ENCODE data around the gene ZNF175. TPM values are rescaled to one million over a fixed set of nuclear protein-coding genes. Genes with fewer than 3 reads are reported as not detected.

Gene ZNF175
- polyA plus RNA-seq, 3 donors = 0.39 to 2.4 (median 0.82) TPM

DNA sequence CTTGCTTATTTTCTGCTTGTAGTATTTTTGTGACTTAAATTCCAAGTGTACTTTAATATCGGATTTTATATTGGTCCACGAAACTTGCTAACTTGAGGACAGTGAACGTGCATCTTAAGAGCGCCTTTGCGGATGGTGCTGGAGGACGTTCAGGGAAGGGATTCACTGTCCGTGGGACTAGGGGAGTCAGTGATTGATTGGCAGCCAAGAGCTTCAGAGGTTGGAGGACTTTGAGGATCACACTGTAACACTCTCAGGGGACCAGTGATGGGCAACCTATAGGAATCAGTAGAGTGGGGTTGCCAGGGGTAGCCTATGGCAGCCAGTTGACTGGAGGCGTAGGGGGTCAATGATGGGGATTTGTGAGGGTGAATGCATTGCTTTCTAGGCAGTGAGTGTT lies 516 bp downstream of the ZNF175 start:
- no peaks in the 10 kb centered on the region for H3K27me3 ChIP-seq (ENCODE audit: control insufficient read depth in 2 of 2, insufficient read depth in 2 of 2, low read length in 2 of 2)
- DNase-seq = no peak
- no peaks in the 10 kb centered on the region for H4K20me1 ChIP-seq (ENCODE audit: insufficient read depth, low read length)
- WGBS (ENCODE audit: insufficient coverage) = 8% methylated on average over 7 of the region's 8 CpGs
- peaks cover 0 to 4% (median 2%) of the 10 kb centered on the region in 3 donors for H3K27me3 Mint-ChIP-seq (ENCODE audit: low read depth in 3 of 3)
- H3K36me3 ChIP-seq (replicated peaks in 1 of 2; ENCODE audit: control insufficient read depth in 1 of 2, insufficient read depth in 2 of 2, low read length in 2 of 2) = peaks cover 15 to 27% of the 10 kb centered on the region in 2 donors
- peak overlapping the region; percentile 76 to 91 (median 84) for H3K4me3 ChIP-seq (replicated peaks in 1 of 3; ENCODE audit: low read depth in 2 of 3, low read length in 3 of 3)
- H3K9me3 ChIP-seq (replicated peaks in 1 of 2; ENCODE audit: control insufficient read depth in 1 of 2, insufficient read depth in 1 of 2, low read length in 2 of 2) = no peaks in the 10 kb centered on the region
- peak overlapping the region; percentile 96 for H3K4me2 ChIP-seq (replicated peaks; ENCODE audit: extremely low read depth, low read length, poor library complexity, severe bottlenecking)
- H3K79me2 ChIP-seq (ENCODE audit: insufficient read depth, low read length) = peaks cover 30% of the 10 kb centered on the region
- peak overlapping the region; percentile 92 to 95 for H3K4me3 Mint-ChIP-seq
- peaks cover 16 to 24% of the 10 kb centered on the region in 2 donors for H3K4me1 ChIP-seq (ENCODE audit: control insufficient read depth in 1 of 2, insufficient read depth in 2 of 2, low read length in 2 of 2)
- H3K4me1 Mint-ChIP-seq = peaks cover 24% of the 10 kb centered on the region
- H3K36me3 Mint-ChIP-seq = peaks cover 27 to 30% of the 10 kb centered on the region in 2 donors
- peak overlapping the region in 4 of 7 donors; percentile 19 to 46 (median 44) for H3K27ac Mint-ChIP-seq
- H3K27ac ChIP-seq (ENCODE audit: low read depth in 1 of 2, low read length in 2 of 2) = peak overlapping the region in 1 of 2 donors; percentile 32
- peaks cover 0 to 3% (median 0%) of the 10 kb centered on the region in 7 donors for H3K9me3 Mint-ChIP-seq
- intact Hi-C loops (cut with micrococcal nuclease) = no loop called here
- peak overlapping the region; percentile 51 for H3K9ac ChIP-seq (ENCODE audit: insufficient read depth, low read length, poor library complexity, severe bottlenecking)
- TF ChIP-seq, protein P1, sequence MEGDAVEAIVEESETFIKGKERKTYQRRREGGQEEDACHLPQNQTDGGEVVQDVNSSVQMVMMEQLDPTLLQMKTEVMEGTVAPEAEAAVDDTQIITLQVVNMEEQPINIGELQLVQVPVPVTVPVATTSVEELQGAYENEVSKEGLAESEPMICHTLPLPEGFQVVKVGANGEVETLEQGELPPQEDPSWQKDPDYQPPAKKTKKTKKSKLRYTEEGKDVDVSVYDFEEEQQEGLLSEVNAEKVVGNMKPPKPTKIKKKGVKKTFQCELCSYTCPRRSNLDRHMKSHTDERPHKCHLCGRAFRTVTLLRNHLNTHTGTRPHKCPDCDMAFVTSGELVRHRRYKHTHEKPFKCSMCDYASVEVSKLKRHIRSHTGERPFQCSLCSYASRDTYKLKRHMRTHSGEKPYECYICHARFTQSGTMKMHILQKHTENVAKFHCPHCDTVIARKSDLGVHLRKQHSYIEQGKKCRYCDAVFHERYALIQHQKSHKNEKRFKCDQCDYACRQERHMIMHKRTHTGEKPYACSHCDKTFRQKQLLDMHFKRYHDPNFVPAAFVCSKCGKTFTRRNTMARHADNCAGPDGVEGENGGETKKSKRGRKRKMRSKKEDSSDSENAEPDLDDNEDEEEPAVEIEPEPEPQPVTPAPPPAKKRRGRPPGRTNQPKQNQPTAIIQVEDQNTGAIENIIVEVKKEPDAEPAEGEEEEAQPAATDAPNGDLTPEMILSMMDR (IDR thresholded peaks at IDR 0.05) = no peak
- peak overlapping the region; percentile 82 for H2AFZ ChIP-seq (ENCODE audit: insufficient read depth, low read depth, low read length, poor library complexity, severe bottlenecking)

DNA sequence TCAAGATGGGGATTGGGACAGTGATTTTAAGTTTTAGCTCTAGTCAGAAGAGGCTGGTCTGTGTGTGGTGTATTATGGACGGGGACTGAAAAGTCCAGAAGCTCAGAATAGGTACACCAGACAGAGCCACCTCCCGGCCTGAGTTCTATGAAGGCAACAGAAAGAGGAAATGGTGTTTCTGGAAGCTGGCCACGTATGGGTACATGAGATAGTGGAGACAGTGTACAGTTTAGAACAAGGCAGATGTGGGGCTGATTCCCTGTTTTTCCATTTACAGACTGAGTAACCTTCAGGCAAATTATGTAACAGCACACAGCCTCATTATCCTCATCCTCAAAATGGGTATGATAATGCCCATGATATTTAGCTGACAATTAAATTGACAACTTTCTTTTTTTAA lies 1.3 kb downstream of the ZNF175 start:
- Histone ChIP-seq H3K27me3 (ENCODE audit: control insufficient read depth in 2 of 2, insufficient read depth in 2 of 2, low read length in 2 of 2) (no peaks in the 10 kb centered on the region), H3K4me3 (replicated peaks in 1 of 3; ENCODE audit: low read depth in 2 of 3, low read length in 3 of 3) (peak overlapping the region in 1 of 3 experiments; percentile 91), H3K27ac (ENCODE audit: low read depth in 1 of 2, low read length in 2 of 2) (no peak overlapping the region), H4K20me1 (ENCODE audit: insufficient read depth, low read length) (no peaks in the 10 kb centered on the region), H3K36me3 (replicated peaks in 1 of 2; ENCODE audit: control insufficient read depth in 1 of 2, insufficient read depth in 2 of 2, low read length in 2 of 2) (peaks cover 15 to 34% of the 10 kb centered on the region in 2 donors), H3K4me1 (ENCODE audit: control insufficient read depth in 1 of 2, insufficient read depth in 2 of 2, low read length in 2 of 2) (peaks cover 16 to 24% of the 10 kb centered on the region in 2 donors), H3K79me2 (ENCODE audit: insufficient read depth, low read length) (peaks cover 30% of the 10 kb centered on the region), H3K9me3 (replicated peaks in 1 of 2; ENCODE audit: control insufficient read depth in 1 of 2, insufficient read depth in 1 of 2, low read length in 2 of 2) (no peaks in the 10 kb centered on the region), H3K4me2 (replicated peaks; ENCODE audit: extremely low read depth, low read length, poor library complexity, severe bottlenecking) (peak overlapping the region; percentile 96), H3K9ac (ENCODE audit: insufficient read depth, low read length, poor library complexity, severe bottlenecking) (no peak overlapping the region), H2AFZ (ENCODE audit: insufficient read depth, low read depth, low read length, poor library complexity, severe bottlenecking) (no peak overlapping the region)
- peaks cover 0 to 4% (median 2%) of the 10 kb centered on the region in 3 donors for H3K27me3 Mint-ChIP-seq (ENCODE audit: low read depth in 3 of 3)
- H3K4me3 Mint-ChIP-seq = peak overlapping the region in 1 of 2 donors; percentile 32
- 0% methylated on average over 1 of the region's 3 CpGs for WGBS (ENCODE audit: insufficient coverage)
- peaks cover 0 to 2% (median 0%) of the 10 kb centered on the region in 7 donors for H3K9me3 Mint-ChIP-seq
- TF ChIP-seq, protein P1 (IDR thresholded peaks at IDR 0.05) = no peak
- H3K4me1 Mint-ChIP-seq = peaks cover 24% of the 10 kb centered on the region
- H3K27ac Mint-ChIP-seq = peak overlapping the region in 1 of 7 donors; percentile 21
- DNase-seq = peak in 1 of 3 donors; percentile 25
- peaks cover 34 to 38% of the 10 kb centered on the region in 2 donors for H3K36me3 Mint-ChIP-seq
- intact Hi-C loops (cut with micrococcal nuclease) = no loop called here
